Osteocyte (in vitro differentiated cells): ENCODE results near the gene DUSP28. TPM values are rescaled to one million over a fixed set of nuclear protein-coding genes. Genes with fewer than 3 reads are reported as not detected.

Source experiments
- DNase-seq: peaks from one replicate; pipeline ENCODE4 v3.0.0; 2021; ENCODE audit warnings: mixed read lengths; ENCODE audit not compliant: unreplicated experiment; ENCODE audit errors: extremely low spot score
- H3K27ac Mint-ChIP-seq: one replicate; pipeline ENCODE4 v1.8.0; 2021; ENCODE audit warnings: mild to moderate bottlenecking, mixed read lengths; ENCODE audit not compliant: unreplicated experiment
- H3K27me3 Mint-ChIP-seq: one replicate; pipeline ENCODE4 v1.8.0; 2021; ENCODE audit warnings: mixed read lengths; ENCODE audit not compliant: unreplicated experiment
- H3K36me3 Mint-ChIP-seq: one replicate; pipeline ENCODE4 v1.8.0; 2021; ENCODE audit warnings: mixed read lengths; ENCODE audit not compliant: unreplicated experiment
- H3K4me1 Mint-ChIP-seq: one replicate; pipeline ENCODE4 v1.8.0; 2021; ENCODE audit warnings: mixed read lengths; ENCODE audit not compliant: unreplicated experiment
- H3K4me3 Mint-ChIP-seq: one replicate; pipeline ENCODE4 v1.8.0; 2021; ENCODE audit warnings: mild to moderate bottlenecking, moderate library complexity, mixed read lengths; ENCODE audit not compliant: unreplicated experiment
- H3K9me3 Mint-ChIP-seq: one replicate; pipeline ENCODE4 v1.8.0; 2021; ENCODE audit warnings: mixed read lengths; ENCODE audit not compliant: unreplicated experiment
- CTCF ChIP-seq: fragments of 200-600 bp; sonication (generic); IDR thresholded peaks from 2 replicates; pipeline ENCODE4 v1.5.0; 2021; ENCODE audit warnings: antibody characterized with exemption, mild to moderate bottlenecking, moderate library complexity
- total RNA-seq: library from RNA; stranded (reverse); gene quantifications from 2 replicates; pipeline ENCODE4 v1.2.1, GENCODE V29; 2021

Gene DUSP28
- total RNA-seq, 1 donor from 2014 or later, result 5.9 TPM

GRCh38 chr2:240582781-240583180, 22.6 kb downstream of the DUSP28 start:
- H3K4me3 Mint-ChIP-seq, result no peak overlapping the region

GRCh38 chr2:240583774-240584173, 23.6 kb downstream of the DUSP28 start:
- Mint-ChIP-seq H3K9me3 (peaks cover 12% of the 10 kb centered on the region), H3K27me3 (no peaks in the 10 kb centered on the region), H3K36me3 (peaks cover 5% of the 10 kb centered on the region), H3K4me3 (no peak overlapping the region), H3K27ac (no peak overlapping the region), H3K4me1 (peaks cover 42% of the 10 kb centered on the region)
- TF ChIP-seq CTCF, result no peak
- DNase-seq, result no peak

More at GRCh38 chr2:240582781-240583180, 22.6 kb downstream of the DUSP28 start:
- Mint-ChIP-seq H3K27me3 (no peaks in the 10 kb centered on the region), H3K36me3 (peaks cover 5% of the 10 kb centered on the region), H3K9me3 (peaks cover 12% of the 10 kb centered on the region), H3K4me1 (peaks cover 32% of the 10 kb centered on the region), H3K27ac (no peak overlapping the region)
- DNase-seq, result no peak
- TF ChIP-seq CTCF, result no peak

GRCh38 chr2:240584486-240585031, 24.4 kb downstream of the DUSP28 start:
- peak overlapping the region; percentile 95 for H3K4me3 Mint-ChIP-seq
- H3K27ac Mint-ChIP-seq, result peak overlapping the region; percentile 56
- no peaks in the 10 kb centered on the region for H3K27me3 Mint-ChIP-seq
- H3K4me1 Mint-ChIP-seq, result peaks cover 44% of the 10 kb centered on the region
- no peak for DNase-seq
- peaks cover 12% of the 10 kb centered on the region for H3K9me3 Mint-ChIP-seq
- peaks cover 5% of the 10 kb centered on the region for H3K36me3 Mint-ChIP-seq
- no peak for TF ChIP-seq CTCF

GRCh38 chr2:240585101-240585500, 24.9 kb downstream of the DUSP28 start:
- Mint-ChIP-seq H3K27ac (peak overlapping the region; percentile 89), H3K27me3 (no peaks in the 10 kb centered on the region), H3K4me1 (peaks cover 39% of the 10 kb centered on the region), H3K4me3 (peak overlapping the region; percentile 95), H3K9me3 (peaks cover 12% of the 10 kb centered on the region), H3K36me3 (peaks cover 5% of the 10 kb centered on the region)
- no peak for DNase-seq
- no peak for TF ChIP-seq CTCF

- peaks cover 8% of the 10 kb centered on the region for H3K9me3 Mint-ChIP-seq
- no peak for DNase-seq
- H3K27ac Mint-ChIP-seq, result peak overlapping the region; percentile 89
- peaks cover 5% of the 10 kb centered on the region for H3K36me3 Mint-ChIP-seq
- H3K4me3 Mint-ChIP-seq, result peak overlapping the region; percentile 95
- peaks cover 34% of the 10 kb centered on the region for H3K4me1 Mint-ChIP-seq
- no peak for TF ChIP-seq CTCF
- H3K27me3 Mint-ChIP-seq, result no peaks in the 10 kb centered on the region
These were observed 25.6 kb downstream of the DUSP28 start for GRCh38 chr2:240585681-240586197.
